GM19395 (cell line): ENCODE data around the gene FTH1.
"Not testable (repeated sequence)": the region's sequence is repeated elsewhere in the genome, so short reads cannot be mapped to it uniquely, and the experiment has no call there.

Experiments
- ATAC-seq: cut with Tn5 transposase; IDR thresholded peaks from one replicate; pipeline ENCODE4 v1.9.1; 2021; ENCODE audit warnings: mild to moderate bottlenecking, moderate library complexity; ENCODE audit not compliant: unreplicated experiment

FTH1 gene

DNA sequence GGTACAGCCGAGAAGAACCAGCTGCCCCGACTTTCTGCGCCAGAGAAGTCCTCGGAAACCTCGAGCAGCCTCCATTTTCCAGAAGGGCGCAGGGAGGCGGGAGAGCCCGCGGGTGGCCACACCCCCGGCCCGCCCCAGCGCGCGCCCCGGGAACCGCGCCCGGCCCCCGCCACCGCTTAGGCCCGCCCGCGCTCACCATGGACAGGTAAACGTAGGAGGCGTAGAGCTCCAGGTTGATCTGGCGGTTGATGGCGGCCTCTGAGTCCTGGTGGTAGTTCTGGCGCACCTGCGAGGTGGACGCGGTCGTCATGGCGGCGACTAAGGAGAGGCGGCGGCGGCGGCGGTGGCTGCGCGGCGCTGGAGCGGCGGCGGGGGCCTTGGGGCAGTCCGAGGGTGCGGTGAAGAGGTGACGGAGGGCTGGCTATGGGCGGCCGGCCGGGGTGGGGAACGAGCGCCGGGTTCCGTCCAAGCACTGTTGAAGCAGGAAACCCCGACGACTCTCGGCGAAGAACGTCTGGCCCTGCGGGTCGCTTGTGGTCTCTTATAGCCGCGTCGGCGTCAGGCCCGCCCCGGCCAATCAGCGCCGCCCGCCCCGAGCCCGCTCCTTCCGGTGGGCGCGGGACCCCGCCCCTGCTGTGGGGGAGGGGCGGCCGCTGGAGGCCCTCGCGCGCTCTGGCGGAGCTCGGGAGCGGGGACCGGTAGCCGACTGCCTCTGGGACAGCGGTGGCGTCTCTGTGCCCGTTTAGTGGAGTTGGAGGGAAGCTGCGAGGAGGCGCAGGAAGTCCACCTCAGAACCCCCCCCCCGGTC is at the start of gene FTH1:
TSS of gene FTH1 (minus strand) at position 519 of the 808 bp plus-strand sequence. CDS start at position 310, 209 bp downstream.
- no peak for ATAC-seq

DNA sequence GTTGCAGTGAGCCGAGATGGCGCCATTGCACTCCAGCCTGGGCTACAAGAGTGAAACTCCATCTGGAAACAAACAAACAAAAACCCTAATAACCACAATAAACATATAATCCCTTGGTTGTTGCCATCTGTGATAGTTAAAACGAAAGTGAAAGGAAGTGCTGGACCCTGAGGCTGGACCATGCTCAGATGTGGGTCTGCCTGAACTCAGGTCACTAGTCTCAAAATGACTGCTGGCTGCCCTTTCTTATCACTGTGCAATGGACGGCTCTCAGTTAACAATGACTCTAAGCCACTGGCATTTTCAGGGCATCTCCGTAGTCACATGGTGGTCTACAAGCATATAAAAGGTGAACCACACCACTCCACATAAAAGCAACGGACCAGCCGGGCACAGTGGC is 48.2 kb upstream of the FTH1 start:
- no peak for ATAC-seq

DNA sequence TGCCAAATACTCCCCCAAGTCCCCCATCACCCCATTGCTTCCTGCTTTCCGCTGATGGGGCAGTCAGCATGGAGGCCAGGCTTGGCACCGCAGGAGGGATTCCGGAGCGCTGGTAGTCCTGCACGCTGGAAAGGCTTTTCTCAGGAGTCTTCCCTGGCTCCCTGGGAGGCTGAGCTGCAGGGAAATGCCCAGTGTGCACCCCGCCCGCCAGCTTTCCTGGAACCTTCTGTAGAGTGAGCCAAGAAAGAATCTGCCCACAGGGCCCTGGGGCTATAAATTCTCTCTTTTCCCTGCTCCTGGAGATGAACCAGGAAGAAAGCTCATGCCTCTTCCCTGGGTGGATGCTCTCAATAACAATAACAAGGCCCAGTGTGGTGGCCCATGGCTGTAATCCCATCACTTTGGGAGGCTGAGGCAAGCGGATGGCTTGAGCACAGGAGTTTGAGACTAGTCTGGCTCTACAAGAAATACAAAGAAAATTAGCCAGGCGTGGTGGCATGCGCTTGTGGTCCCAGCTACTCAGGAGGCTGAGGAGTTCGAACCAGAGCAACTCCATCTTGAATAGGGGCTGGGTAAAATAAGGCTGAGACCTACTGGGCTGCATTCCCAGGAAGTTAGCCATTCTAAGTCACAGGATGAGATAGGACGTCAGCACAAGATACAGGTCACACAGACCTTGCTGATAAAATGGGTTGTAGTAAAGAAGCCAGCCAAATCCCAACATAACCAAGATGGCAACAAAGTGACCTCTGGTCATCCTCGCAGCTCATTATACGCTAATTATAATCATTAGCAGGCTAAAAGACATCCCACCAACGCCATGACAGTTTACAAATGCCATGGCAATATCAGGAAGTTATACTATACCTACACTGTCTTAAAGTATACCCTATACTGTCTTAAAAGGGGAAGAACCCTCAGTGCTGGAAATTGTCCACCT is 46.4 kb upstream of the FTH1 start:
- no peak for ATAC-seq

DNA sequence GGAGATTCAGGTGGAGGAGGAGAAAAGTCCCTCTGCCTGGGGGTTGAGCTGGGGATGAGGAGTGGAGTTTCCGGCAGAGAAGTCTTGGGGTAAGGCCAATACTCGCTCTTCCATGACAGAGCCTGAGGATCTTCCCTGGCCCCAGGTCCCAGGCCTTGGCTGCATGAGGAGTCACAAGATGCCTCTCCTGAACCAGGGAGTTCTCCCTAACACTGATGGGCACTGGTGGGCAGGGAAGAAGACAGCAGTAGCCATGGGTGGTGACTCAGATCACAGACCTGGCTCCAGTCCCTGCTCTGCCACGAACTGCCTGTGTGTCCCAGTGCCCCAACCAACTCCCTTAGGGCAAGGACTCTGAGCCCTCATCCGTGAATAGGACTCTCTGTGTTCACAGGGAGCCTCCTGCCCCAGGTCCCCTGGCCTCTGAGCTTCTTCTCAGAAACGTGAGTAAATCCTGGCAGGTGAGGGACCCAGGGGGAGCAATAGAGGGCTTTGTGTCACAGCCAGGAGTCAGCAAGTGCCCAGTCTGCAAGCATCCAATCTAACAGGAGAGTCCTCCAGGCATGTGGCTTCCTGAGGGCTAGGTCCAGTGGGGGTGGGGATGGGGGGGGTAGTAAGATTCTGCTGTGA is 45.5 kb upstream of the FTH1 start:
- ATAC-seq, result no peak

DNA sequence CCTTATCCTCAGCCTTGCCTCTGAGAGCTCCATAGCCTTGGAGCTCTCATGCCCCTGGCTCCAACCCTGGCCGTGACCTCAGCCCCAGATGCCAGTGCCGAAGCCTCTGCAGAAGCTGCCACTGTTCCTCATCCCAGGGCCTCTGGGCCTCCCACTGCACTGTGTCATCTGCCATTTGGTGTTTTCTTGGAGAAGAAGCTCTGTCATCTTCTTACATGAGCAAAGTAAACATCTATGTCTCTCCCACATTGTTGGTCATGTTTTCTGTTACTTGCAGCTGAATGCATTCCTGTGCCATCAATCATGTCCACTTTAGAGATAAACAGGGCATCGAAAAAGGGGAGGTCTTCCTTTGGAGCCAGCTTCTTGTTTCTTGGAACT is 45.0 kb upstream of the FTH1 start:
- ATAC-seq, result no peak

DNA sequence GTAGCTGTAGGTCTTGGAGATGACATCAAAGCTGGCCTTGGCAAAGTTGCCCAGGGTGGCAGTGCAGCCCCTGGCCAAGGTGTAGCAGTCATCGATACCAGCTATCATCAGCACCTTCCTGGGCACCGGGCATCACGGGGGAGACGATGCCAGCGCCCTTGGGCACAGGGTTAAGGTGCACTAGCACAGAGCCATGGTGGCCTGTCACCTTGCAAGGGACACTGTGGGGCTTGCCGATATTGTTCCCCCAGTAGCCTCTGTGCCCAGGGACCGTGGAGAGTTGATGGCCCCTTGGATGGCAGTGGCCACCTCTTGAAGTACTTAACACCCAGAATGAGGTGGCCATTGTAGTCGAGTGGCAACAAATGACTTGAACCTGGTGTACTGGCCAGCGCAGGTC is 44.4 kb upstream of the FTH1 start:
- ATAC-seq, result no peak

DNA sequence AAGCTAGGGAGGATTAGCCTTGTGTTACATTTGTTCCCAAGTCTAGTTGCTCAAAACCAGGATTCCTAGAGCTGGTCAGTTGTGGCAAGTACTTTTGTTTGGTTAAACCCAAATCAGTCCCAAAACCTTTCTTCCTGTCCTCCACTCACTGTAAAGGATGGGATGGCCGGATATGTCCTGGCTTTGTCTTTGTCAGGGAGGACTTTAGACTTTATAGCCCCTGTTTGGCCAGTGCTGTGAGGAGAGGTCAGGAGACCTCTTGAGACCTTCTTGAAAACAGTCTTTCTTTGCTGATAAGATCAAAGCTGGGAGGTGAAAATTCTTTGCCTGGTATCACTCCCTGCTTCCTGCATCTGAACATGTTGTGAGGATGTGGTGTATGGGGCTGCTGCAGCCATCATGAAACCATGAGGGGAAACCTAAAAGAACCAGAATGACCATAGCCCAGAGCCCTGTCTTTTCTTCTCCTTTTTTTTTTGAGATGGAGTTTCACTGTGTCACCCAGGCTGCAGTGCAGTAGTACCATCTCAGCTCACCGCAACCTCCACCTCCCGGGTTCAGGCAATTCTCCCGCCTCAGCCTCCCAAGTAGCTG is 43.6 kb upstream of the FTH1 start:
- no peak for ATAC-seq

DNA sequence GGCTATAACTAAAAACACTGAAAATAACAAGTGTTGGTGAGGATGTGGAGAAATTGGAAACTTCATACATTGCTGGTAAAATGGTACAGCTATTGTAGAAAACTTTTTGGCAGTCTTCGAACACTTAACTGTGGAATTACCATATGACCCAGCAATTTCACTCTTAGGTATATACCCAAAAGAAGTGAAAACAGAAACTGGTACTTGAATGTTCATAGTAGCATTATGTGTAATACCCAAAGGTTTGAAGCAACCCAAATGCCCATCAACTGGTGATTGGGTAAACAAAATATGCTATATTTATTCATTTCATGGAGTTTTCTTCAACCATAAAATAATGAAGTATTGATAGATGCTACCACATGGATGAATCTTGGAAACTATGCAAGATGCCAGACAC is 40.8 kb upstream of the FTH1 start:
- no peak for ATAC-seq

DNA sequence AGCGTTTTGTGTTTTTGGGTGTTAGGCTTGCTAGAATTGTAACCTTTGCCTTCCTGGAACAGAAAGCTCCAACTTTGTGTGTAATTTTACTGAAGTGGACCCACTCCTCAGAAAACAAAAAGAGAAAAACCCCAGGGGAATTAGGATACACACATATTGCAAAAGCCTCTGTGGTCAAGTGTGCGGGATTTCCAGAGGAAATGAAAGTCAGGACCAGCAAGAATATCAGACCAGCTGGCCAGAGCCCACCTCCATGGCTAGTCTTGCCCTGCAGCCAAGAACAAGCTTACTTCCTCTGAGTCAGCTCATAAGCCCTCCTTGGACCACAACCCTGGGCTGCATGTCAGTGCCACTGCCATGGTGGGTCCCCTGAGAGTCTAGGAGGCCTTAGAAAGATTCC is 37.0 kb upstream of the FTH1 start:
- no peak for ATAC-seq

DNA sequence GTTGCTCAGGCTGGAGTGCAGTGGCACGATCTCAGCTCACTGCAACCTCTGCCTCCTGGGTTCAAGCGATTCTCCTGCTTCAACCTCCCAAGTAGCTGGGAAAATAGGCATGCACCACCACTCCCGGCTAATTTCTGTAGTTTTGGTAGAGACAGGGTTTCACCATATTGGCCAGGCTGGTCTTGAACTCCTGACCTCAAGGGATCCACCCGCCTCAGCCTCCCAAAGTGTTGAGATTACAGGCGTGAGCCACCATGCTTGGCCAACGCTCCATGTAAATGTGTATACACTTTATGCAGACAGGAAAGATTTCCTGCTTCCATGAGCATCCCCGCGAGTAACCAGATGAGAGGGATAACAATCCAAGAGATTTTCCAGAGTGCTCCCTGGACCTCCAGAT is 34.8 kb upstream of the FTH1 start:
- ATAC-seq, result not testable (repeated sequence)

DNA sequence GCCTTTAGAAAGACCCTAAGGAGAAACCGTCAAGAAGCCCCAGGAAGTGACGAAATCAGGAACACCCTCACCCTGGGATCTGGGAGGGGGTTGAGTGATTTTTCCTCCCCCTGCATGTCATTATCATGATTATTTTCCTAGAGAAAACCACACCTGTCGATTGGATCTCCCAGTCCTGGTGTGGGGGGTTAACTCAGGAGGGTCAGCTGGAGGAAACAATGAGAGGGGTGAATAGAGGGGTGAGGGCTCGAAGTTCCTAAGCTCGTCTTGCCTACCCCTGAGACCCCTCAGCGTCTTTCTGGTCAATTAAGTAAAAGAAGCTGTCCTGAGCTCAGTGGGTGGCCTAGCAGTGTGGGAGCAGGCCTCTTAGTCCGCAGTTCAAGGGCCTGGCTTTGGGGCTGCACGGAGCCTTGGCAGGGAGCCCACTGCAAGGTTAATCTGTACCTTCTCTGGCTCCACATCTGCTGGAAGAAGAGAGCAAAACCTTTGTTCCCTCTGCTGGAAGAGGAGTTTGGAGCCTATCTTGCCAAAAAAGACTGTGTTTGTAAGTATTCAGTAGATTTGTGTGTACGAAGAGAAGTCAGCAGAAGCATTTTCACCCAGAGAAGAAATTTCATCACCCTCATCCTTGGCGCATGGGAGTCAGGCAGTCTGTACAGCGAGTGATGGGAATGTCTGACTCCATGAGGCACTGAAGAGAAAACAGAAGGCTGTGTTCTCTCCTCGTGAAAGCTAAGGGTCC is 34.2 kb upstream of the FTH1 start:
- ATAC-seq, result no peak

DNA sequence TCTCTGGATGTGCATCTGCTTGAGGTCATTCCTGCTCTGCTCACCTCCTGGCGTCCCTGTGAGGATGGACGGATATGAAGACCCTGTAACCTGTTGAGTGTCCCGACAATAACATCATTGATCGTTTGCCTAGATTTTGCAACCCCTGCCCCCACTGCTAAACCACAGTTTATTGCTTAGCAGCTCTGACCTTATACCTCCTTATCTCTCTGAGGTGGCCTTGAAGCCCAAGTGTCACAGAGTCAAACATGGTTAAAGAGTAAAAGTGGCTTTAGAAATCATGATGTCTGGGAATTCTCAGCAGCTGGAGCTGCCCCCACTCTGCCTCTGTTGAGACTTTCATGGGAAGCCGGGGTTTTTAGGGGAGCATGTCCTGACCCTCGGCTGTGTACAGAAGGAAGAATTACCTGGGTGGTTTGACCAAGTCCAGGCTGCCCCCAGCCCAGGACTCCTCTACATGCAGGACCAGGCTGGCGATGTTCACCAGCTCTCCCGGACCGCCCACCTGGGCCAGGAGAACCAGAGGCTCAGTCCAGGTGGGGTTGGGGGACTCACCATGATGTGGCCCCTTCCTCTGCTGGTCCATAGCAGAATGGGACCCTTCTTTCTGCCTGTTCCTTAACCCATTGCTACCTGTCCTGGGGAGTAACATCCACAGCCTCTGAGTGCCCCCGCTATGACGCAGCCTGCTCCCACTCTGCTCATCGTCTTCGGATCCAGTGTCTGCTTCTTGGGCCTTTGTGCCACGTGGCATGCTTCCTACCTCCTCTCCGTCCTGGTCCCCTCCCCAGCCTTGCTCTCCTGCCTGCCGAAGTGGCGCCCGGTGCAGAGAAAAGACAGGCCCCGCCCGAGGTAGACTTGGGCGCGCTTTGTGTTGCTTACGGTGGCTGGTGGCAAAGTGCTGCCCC is 33.4 kb upstream of the FTH1 start:
- ATAC-seq, result no peak

DNA sequence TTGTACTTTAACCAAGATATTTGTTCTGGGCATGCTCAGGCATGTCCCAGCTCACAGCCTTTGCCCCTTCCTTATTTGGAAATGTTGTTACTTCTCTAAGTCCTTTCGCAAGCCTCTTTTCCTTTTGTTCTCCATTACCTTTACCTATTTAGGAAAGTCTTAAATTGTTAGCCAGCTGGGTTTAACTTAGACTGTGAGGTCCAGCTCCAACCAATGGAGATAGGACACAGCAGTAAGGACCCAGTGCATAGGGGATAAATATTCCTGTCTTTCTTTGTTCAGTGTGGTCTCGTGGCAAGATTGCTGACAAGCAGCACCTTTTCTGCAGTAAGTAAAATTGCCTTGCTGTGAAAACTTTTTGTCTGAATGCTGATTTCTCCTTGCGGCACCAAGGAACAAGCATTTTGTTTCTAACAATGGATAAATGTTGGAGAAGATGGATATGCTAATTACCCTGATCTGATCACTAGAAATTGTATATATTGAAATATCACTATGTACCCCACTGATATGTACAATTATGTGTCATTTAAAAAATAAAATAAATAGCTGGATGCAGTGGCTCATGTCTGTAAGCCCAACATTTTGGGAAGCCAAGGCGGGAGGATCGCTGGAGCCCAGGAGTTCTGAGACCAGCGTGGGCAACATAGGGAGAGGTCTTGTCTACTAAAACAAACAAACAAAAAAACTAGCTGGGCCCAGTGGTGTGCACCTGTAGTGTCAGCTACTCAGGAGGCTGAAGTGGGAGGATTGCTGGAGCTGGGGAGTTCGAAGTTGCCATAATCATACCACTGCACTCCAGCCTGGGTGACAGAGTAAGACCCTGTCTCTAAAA is 31.9 kb upstream of the FTH1 start:
- ATAC-seq, result no peak

DNA sequence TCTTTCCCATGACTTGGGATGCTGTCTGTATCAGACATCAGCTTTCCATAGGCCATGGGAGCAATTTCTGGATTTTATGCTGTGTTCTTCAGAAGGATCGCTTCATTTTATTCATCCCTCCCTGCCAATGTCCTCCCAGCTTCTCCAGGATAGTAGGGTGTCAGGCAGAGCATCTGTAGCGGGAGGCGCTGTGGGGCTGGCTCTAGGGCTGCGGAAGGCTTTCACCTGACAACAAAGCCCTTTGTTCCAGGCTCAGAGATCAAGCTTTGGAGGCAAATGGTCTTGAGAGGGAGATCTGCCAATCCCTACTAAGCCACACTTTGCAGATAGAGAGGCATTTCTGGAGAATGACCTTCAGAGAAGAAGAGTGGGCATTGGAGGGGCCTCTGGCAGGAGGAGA is 29.5 kb upstream of the FTH1 start:
- no peak for ATAC-seq

DNA sequence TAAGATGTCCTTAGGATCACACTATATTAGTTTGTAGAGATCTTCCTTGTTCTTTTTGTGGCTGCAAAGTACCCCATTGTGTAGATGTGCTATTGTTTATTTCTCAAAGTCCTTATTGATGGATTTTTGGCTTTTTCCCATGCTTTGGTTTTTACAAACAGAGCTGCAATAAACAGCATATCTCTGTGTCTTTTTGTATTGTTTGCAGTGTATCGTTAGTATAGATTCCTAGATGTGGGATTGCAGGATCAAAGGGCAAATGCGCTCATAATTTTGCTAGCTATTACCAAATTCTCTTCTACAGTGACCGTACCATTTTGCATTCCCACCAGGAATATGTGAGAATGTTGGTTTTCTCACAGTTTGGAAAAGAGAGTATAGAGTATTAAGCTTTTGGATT is 27.5 kb upstream of the FTH1 start:
- ATAC-seq, result no peak

DNA sequence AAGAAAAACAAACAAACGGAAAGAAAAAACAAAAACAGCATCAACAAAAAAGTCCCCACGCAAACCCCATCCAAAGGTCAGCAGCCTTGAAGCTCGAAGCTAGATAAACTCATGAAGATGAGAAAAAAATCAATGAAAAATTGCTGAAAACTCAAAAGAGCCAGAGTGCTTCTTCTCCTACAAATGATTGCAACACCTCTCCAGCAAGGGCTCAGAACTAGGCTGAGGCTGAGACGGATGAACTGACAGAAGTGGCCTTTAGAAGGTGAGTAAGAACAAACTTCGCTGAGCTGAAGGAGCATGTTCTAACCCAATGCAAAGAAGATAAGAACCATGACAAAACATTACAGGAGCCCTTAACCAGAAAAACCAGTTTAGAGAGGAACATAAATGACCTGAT is 18.4 kb upstream of the FTH1 start:
- ATAC-seq, result no peak

DNA sequence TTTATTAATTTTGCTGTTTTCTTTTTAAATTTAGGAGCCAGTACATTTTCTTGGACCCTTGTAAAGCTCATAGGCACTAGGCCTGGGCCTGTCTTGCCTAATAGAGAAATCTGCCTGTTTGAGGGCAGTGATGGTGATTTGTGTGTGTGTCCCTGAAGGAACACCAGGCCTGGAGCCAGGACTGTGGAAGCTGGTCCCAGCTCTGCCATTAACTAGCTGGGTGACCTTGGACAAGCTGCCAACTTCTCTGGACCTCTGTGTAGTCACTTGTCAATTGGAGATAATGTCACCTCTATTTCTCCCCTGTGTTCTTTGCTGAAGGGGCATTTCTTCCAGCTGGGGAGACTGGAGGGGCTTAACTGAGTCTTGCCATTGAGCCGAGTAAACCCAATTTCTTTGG is 16.0 kb upstream of the FTH1 start:
- ATAC-seq, result no peak

DNA sequence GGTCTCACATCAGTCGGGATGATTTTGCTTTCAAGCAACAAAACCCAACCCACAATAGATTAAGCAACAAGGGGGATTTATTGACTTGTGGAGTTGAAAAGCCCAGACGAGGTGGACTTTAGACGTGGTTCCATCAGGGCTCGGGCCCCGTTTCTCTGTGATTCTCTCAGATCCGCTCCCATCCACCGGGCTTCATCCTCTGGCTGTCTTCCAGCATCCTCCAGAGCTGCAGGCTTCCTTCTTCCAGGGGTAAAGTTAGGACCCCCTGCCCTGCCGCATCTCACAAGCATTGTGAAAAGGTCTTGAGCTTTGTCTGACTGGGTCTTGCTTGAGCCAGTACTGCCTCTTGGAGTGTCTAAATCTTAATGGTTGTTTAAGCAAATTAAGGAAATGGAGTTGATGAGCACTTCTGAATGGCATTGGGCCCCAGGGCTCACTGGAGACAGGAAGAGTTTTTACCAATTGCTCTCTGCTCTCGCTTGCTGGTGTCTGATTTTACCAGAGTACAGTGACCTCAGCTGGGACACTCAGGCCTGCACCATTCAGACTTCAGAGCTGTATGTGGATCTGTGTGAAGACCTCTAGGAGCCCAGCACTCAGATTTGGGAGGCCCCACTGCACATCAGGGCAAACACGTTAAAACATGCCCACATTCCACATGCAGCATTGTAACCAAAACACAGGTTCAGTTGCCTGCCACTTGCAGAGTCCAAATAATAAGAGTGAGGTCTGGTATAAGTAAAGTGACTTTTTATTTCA is 13.5 kb upstream of the FTH1 start:
- ATAC-seq, result no peak
